HUES48 (cell line): ENCODE data around the gene DUSP15.
A peak's percentile ranks its signal among the peaks of the same experiment; 100 is the strongest.
"Not testable (repeated sequence)": the region's sequence is repeated elsewhere in the genome, so short reads cannot be mapped to it uniquely, and the experiment has no call there.

Source experiments
- H3K27ac ChIP-seq: one replicate; pipeline ENCODE4 v1.7.0; 2013; ENCODE audit warnings: low read depth, low read length, inconsistent platforms
- H3K27me3 ChIP-seq: 2 replicates; pipeline ENCODE4 v1.6.1; 2013; ENCODE audit warnings: mild to moderate bottlenecking, low read length; ENCODE audit not compliant: control insufficient read depth, insufficient read depth
- H3K36me3 ChIP-seq: 2 replicates; pipeline ENCODE4 v1.6.1; 2013; ENCODE audit warnings: low read length; ENCODE audit not compliant: control insufficient read depth, insufficient read depth
- H3K4me1 ChIP-seq: 2 replicates; pipeline ENCODE4 v1.6.1; 2013; ENCODE audit warnings: mild to moderate bottlenecking, low read length; ENCODE audit not compliant: control insufficient read depth, insufficient read depth
- H3K4me3 ChIP-seq: 2 replicates; pipeline ENCODE4 v1.5.1; 2013; ENCODE audit warnings: mild to moderate bottlenecking, low read depth, low read length
- H3K9ac ChIP-seq: 2 replicates; pipeline ENCODE4 v1.6.1; 2013; ENCODE audit warnings: mild to moderate bottlenecking, low read depth, low read length, moderate library complexity
- H3K9me3 ChIP-seq: 2 replicates; pipeline ENCODE4 v1.6.1; 2013; ENCODE audit warnings: low read length; ENCODE audit not compliant: control insufficient read depth, insufficient read depth

DUSP15 gene, protein sequence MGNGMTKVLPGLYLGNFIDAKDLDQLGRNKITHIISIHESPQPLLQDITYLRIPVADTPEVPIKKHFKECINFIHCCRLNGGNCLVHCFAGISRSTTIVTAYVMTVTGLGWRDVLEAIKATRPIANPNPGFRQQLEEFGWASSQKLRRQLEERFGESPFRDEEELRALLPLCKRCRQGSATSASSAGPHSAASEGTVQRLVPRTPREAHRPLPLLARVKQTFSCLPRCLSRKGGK

DNA sequence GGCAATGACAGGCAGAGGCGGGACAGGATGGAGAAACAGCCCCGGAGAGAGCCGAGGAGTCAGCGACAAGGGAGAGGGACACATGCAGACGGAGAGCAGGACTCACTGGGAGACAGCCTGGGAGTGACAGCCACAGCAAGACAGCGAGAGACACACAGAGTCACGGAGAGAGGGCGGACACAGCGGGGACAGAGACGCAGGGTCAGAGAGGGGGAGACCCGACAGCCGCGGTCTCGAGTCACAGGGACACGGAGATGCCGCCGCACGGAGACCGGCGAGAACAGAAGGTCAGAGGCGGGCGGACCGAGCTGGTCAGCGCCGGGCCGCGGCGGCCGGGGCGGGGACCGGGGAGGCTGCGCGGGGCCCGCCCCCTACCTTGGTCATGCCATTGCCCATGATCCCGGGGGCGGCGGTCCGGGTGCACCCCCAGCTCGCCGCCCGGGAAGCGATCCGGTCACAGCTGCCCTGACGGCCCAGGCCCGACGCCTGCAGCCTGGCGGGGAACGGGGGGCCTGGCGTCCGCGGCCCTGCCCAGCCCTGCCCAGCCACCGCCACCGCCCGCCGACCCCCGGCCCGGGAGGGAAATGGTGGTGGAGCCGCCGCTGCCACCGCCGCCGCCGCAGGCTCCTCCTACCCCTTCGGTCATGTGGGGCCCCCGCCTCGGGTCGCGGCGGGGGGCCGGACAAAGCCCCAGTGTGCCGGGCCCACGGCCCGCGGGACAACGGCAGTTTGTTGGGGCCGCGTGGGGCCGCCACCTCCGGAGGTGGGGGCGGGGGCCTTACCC lies at the start of gene DUSP15, which contains the start of gene TTLL9:
Gene DUSP15, minus strand, starts transcription at position 586 of the 784 bp plus-strand sequence. Its CDS starts 190 bp downstream, at position 396.
Gene TTLL9, plus strand, starts transcription at position 693 of the 784 bp plus-strand sequence. CDS start 493 bp downstream, outside the sequence.
- H3K27me3 ChIP-seq = peaks cover 39% of the 10 kb centered on the region
- H3K9ac ChIP-seq = no peak within 1 kb of the TSS; the same call in 1 of the 2 replicates
- H3K4me1 ChIP-seq = no peaks in the 10 kb centered on the region
- H3K4me3 ChIP-seq = peak within 1 kb of the TSS; percentile 85
- H3K9me3 ChIP-seq = no peaks in the 10 kb centered on the region
- no peaks in the 10 kb centered on the region for H3K36me3 ChIP-seq
- no peak within 1 kb of the TSS for H3K27ac ChIP-seq

DNA sequence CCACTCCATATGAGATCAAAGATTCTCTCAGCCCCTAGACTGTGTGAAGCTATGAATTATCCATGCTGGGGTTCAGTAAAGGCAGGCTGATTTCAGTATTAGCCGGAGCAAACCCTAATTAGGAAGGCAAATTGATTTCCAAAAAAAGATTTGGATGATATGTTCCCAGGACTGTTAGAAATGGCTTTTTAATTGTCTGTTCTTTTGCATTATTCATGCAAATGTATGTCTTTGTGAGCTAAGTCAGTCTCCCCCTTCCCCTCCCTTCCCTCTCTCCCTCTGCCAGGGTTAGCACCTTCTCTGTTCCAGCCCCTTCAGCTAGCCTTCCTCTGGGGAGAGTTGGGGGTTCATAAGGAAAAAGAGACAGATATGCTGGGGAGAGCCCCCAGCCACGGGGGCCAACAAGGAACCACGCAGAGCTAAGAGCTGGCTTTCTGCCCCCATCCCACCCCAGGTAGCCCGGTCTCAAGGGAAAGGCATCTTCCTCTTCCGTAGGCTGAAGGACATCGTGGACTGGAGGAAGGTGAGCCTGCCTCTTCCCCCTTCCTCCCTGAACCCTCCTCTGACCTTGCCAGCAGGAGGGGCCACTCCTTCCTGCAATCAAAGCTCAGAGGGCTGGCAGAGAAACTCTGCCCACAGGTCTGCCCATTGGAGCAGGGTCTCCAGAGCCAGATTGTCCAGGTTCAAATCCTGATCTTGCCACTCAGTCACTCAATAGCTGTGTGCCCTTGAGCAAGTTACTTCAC lies 49.3 kb upstream of the DUSP15 start:
- Histone ChIP-seq H3K36me3 (no peaks in the 10 kb centered on the region), H3K4me1 (peaks cover 11% of the 10 kb centered on the region; the same call in 1 of the 2 replicates), H3K4me3 (no peak overlapping the region), H3K9me3 (no peaks in the 10 kb centered on the region), H3K9ac (no peak overlapping the region), H3K27ac (no peak overlapping the region), H3K27me3 (no peaks in the 10 kb centered on the region)

DNA sequence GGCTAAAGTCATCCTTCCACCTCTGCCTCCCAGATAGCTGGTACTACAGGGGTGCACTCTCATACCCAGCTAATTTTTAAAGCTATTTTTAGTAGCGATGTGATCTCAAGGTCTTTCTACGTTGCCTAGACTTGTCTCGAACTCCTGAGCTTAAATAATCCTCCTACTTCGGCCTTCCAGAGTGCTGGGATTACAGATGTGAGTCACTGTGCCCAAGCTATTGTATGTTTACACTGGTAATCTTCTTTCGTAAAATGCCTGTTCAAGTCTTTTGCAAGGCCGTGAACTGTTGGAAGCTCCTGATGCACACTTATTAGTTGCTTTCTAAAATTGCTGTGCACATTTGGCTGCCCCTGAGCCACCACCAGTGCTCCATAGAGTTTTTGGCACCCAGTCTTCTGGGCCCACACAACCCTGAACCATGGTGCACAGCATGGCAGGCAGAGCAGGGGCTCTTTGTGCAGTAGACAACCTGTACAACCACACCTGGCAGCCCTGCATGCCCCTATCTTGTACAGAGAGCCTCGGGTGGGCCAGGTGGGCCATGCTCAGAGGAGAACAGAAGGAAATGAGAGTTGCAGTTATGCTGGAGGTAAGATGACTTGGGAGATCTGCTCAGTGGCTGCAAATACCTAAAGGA lies 48.3 kb upstream of the DUSP15 start:
- Histone ChIP-seq H3K9me3 (no peaks in the 10 kb centered on the region), H3K9ac (no peak overlapping the region), H3K4me1 (peaks cover 19% of the 10 kb centered on the region), H3K4me3 (no peak overlapping the region), H3K27me3 (no peaks in the 10 kb centered on the region), H3K27ac (no peak overlapping the region), H3K36me3 (no peaks in the 10 kb centered on the region)

DNA sequence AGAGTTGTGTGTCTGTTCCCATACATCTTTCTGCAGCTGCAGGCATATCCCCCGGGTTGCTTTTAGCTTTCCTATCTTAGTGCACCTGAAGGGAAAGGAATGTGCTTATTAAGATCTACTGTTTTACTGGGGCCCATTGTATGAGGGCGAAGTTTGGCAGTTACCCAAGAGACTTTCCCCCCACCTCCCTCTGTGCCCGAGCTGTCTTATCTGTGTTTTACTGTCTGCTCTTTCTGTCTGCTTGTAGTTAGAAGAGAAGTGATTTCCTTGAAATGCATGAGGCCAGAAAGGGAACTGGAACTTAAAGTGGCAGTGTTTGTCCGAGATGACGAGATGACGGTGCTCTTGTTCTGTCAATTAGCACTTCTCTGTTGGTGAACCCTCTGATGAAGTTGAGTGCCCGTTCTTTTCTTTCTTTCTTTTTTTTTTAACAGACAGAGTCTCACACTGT lies 47.7 kb upstream of the DUSP15 start:
- H3K27ac ChIP-seq, H3K36me3 ChIP-seq, H3K9ac ChIP-seq, H3K27me3 ChIP-seq, H3K4me3 ChIP-seq, H3K9me3 ChIP-seq: not testable (repeated sequence)
- peaks cover 25% of the 10 kb centered on the region for H3K4me1 ChIP-seq

DNA sequence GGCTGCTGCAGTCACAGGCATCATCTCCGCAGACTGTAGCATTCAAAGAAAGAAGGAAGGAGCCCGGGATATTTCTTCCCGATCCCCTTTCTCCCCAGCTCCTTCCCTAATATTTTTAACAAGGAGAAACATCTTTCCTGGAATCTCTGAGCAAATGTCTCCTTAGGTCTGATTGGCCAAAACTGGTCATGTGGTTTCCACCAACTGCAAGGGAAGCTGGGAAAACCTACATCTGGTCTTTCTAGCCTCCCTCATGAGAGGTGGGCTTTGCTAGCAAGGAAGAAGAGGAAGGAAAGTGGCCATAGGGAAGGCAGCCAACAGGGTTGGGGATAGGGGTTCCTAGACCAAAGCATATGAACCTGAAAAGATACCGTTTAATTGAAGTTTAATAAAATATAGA lies 46.4 kb upstream of the DUSP15 start:
- no peaks in the 10 kb centered on the region for H3K36me3 ChIP-seq
- no peak overlapping the region for H3K9ac ChIP-seq
- H3K9me3 ChIP-seq = no peaks in the 10 kb centered on the region
- no peak overlapping the region for H3K27ac ChIP-seq
- no peaks in the 10 kb centered on the region for H3K27me3 ChIP-seq
- peaks cover 35% of the 10 kb centered on the region for H3K4me1 ChIP-seq
- H3K4me3 ChIP-seq = no peak overlapping the region

DNA sequence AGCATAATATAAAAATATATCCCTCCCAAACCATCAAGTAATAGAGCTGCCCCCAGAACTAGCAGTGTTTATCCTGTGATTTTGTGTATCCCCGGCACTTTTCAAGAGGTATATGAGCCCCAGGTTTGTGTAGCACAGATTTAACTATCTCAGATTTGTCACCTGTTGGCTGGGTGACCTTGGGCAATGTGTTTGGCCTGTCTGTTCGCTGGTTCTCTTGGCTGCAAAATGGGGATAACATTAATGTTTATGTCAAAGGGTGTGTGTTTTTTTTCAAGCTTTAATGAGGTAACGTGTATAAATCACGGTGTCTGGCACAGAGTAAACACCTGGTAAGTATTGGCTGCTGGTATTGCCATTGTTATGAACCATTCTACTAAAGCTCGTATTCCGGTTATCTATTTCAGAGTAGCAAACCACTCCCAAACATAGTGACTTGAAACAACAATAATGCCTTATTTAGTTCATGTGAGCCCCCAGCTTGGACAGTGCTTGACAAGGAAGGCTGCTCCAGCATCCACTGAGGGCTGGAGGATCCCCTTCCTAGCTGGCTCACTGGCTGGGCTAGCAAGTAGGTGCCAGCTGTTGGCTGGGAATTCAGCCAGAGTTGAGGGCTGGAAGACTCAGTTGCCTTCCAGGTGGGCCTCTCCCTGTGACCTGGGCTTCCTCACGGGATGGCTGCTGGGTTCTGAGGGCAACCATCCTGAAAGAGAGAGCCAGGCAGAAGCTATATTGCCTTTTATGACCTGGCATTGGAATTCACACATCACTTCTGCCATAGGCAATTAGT lies 45.4 kb upstream of the DUSP15 start:
- H3K27ac ChIP-seq = no peak overlapping the region
- H3K27me3 ChIP-seq = no peaks in the 10 kb centered on the region
- H3K36me3 ChIP-seq = no peaks in the 10 kb centered on the region
- peaks cover 42% of the 10 kb centered on the region for H3K4me1 ChIP-seq
- no peaks in the 10 kb centered on the region for H3K9me3 ChIP-seq
- no peak overlapping the region for H3K9ac ChIP-seq
- H3K4me3 ChIP-seq = no peak overlapping the region

DNA sequence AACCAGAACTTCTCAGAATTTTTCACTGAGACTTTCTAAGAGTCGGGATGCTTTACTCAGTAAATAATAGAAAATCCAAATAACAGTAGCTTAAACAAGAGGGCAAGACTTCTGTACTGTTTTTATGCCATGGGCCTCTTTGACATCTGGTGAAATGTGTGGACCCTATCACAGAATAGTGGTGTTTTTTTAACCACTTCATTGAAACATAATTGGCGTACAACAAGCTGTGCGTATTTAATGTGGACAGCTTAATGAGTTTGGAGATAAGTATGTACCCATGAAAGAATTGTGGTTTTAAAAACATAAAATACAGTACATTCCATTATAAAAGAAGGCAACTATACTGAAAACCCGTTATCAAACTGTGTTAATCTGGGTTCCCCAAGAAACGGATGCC lies 43.8 kb upstream of the DUSP15 start:
- Histone ChIP-seq H3K4me1 (peaks cover 41% of the 10 kb centered on the region), H3K4me3 (no peak overlapping the region), H3K36me3 (no peaks in the 10 kb centered on the region), H3K9me3 (no peaks in the 10 kb centered on the region), H3K27ac (no peak overlapping the region), H3K9ac (no peak overlapping the region), H3K27me3 (no peaks in the 10 kb centered on the region)

DNA sequence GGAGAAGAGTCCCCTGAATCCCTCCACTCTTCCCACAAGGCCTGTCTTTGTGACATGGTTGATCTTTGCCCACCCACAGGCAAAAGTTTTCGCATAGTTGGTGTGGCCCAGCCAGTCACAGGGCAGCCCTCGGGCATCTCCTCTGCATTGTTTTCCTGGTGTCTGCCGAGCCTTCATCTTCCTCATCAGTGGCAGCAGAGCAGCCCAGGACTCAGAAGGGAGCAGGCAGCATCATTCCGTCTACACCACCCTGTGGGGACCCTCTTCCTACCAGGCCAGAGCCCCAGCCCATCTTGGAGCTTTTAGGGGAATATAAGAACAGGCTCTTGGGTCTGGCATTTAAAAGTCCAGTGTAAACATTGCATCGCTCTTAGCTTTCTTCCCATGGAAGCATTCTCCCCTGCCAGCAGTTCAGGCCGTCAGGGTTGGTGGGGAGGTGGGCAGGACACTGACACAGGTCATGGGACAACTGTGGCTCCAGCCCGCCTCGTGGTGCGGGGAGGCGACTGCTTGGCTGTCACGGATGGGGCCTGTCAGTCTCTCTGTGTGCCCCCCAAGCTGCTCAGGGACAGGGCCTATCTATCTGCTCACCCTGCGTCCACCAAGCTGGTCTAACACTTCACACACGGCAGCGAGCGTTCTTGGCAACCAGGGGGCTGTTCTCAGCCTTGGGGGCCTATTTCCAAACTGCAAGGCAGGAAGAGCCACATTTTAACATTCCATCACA lies 43.3 kb upstream of the DUSP15 start:
- H3K36me3 ChIP-seq = no peaks in the 10 kb centered on the region
- no peak overlapping the region for H3K27ac ChIP-seq
- H3K4me3 ChIP-seq = no peak overlapping the region
- no peaks in the 10 kb centered on the region for H3K9me3 ChIP-seq
- no peak overlapping the region for H3K9ac ChIP-seq
- no peaks in the 10 kb centered on the region for H3K27me3 ChIP-seq
- H3K4me1 ChIP-seq = peaks cover 40% of the 10 kb centered on the region

DNA sequence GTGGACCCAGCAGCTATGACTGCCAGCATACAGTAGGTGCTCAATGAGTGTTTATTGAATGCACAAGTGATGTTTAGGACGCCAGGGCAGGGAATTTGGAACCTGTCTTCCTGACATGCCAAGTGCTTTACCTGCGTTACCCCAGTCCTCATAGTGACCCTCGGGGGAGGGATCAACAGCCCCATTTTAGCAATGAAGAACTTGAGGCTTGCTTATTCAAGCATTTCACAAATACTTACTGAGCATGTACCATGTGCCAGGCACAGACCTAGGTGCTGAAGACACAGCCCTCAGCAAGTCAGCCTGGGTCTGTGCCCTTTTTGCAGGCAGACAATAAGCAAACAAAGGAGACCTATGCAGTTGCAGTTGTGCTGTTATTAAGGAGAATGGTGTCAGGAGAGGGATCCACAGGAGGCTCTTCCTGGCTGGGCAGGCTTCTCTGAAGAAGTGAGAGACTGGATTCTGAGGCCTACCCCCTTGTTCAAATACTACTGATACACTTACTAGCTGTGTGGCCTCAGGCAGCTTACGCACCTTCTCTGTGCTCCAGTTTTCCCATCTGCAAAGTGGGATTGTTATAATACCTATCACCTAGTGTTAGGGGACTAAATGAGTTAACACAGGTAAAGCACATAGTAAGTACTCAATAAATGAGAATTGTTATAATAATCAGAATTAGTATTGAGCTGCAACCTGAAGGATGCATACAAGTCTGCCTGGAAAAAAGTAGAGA lies 39.9 kb upstream of the DUSP15 start:
- peaks cover 49% of the 10 kb centered on the region for H3K4me1 ChIP-seq
- H3K27ac ChIP-seq = no peak overlapping the region
- no peaks in the 10 kb centered on the region for H3K27me3 ChIP-seq
- H3K9me3 ChIP-seq = no peaks in the 10 kb centered on the region
- no peak overlapping the region for H3K4me3 ChIP-seq
- no peak overlapping the region for H3K9ac ChIP-seq
- no peaks in the 10 kb centered on the region for H3K36me3 ChIP-seq
